Measurements from ENCODE around the gene ADGRG4. TPM values are rescaled to one million over a fixed set of nuclear protein-coding genes. Genes with fewer than 3 reads are reported as not detected.

ADGRG4 gene
- total and polyA plus RNA-seq, 3 donors from 2014 or later = 0.28 to 1.0 (median 0.50) TPM

DNA sequence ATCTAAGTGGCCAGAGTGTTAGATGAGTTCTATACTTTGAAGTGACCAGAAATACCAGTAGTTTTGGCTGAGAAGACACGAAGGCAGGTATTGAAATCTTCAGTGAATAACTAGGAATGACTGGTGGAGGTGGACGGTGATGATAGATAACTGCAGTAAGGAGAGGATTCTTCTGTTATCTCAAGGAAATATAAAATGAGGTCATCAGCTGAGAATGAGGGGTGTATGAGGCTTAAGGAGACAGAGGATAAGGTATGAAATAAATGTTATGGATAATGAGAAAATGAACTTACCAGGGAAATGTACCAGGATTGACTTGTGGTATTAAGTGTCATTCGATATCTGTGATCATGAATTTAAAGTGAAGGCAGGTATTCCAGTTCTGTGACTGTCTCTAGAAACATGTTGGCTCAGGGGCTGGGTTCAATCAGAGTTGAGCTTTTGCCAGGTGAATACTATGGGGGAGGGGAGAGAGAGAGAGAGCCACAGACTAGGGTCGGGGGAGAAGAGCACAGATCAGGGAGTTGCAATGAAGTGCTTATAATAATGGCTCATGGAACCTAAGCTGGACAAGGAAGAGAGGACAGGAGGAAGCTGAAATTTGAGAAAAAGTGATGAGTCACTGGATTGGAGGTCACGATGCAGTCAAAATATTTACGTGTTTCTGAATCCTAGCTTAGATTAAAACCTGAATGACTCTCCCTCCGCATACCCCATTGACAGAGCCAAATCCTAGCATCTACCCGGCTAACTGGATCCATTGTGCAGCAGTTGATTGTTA is 149.5 kb downstream of the ADGRG4 start:
- DNase-seq = no peak
- TF ChIP-seq, protein P1, sequence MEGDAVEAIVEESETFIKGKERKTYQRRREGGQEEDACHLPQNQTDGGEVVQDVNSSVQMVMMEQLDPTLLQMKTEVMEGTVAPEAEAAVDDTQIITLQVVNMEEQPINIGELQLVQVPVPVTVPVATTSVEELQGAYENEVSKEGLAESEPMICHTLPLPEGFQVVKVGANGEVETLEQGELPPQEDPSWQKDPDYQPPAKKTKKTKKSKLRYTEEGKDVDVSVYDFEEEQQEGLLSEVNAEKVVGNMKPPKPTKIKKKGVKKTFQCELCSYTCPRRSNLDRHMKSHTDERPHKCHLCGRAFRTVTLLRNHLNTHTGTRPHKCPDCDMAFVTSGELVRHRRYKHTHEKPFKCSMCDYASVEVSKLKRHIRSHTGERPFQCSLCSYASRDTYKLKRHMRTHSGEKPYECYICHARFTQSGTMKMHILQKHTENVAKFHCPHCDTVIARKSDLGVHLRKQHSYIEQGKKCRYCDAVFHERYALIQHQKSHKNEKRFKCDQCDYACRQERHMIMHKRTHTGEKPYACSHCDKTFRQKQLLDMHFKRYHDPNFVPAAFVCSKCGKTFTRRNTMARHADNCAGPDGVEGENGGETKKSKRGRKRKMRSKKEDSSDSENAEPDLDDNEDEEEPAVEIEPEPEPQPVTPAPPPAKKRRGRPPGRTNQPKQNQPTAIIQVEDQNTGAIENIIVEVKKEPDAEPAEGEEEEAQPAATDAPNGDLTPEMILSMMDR (IDR thresholded peaks at IDR 0.05) = no peak
- no peak for TF ChIP-seq POLR2A (IDR thresholded peaks at IDR 0.05)
- Histone ChIP-seq H3K27ac (no peak overlapping the region), H3K4me3 (no peak overlapping the region), H3K4me1 (no peaks in the 10 kb centered on the region), H3K9me3 (no peaks in the 10 kb centered on the region), H3K36me3 (ENCODE audit: low read depth, missing control alignments) (no peaks in the 10 kb centered on the region), H3K27me3 (no peaks in the 10 kb centered on the region)
- intact Hi-C loops (cut with DNase I; ENCODE audit: low total_unique reads) = no loop called here
- 47 to 66% methylated on average over 8 of the region's 8 CpGs for WGBS, 2 donors

DNA sequence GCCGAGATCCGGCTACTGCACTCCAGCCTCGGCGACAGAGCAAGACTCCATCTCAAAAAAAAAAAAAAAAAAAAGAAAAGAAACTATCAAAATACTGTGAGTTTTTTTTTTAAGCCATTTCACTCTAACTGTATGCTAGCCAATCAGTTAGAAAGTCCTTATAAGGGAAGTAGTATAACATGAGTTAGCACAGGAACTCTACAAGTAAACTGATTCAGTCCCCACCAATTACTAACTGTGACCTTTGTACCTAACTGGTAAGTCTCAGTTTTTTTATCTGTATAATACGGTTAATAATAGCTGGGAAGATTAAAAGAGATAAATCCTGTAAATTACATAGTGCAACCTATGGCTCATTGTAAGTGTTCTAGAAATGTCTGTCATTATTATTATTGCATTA is 151.9 kb downstream of the ADGRG4 start:
- H3K27me3 ChIP-seq = no peaks in the 10 kb centered on the region
- 72 to 82% methylated on average over 3 to 5 of the region's 5 CpGs for WGBS, 2 donors
- intact Hi-C loops (cut with DNase I; ENCODE audit: low total_unique reads) = no loop called here
- no peak overlapping the region for H3K27ac ChIP-seq
- no peaks in the 10 kb centered on the region for H3K9me3 ChIP-seq
- no peak for DNase-seq
- H3K36me3 ChIP-seq (ENCODE audit: low read depth, missing control alignments) = no peaks in the 10 kb centered on the region
- TF ChIP-seq POLR2A (IDR thresholded peaks at IDR 0.05) = no peak
- TF ChIP-seq, protein P1 (IDR thresholded peaks at IDR 0.05) = no peak
- H3K4me3 ChIP-seq = no peak overlapping the region
- no peaks in the 10 kb centered on the region for H3K4me1 ChIP-seq

DNA sequence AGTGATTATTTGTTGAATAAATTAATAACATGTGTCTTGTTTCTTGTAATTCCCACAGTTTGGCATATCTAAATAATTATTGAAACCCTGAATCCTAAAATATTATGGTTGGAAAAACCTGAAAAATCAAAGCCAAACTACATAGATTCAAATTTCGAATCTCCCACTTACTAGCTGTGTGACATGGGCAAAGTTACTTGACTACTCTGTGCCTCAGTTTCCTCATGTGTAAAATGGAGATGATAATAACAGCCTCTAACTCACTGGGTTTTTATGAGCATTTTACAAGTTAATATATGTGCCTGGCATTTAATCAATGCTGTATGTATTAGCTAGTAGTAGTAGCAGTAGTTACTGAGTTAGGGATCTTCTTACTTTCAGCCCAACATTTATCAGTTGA is 152.4 kb downstream of the ADGRG4 start:
- 81 to 92% methylated on average over 1 of the region's 1 CpG for WGBS, 2 donors
- Histone ChIP-seq H3K36me3 (ENCODE audit: low read depth, missing control alignments) (no peaks in the 10 kb centered on the region), H3K4me1 (no peaks in the 10 kb centered on the region), H3K9me3 (no peaks in the 10 kb centered on the region), H3K27ac (no peak overlapping the region), H3K27me3 (no peaks in the 10 kb centered on the region), H3K4me3 (no peak overlapping the region)
- intact Hi-C loops (cut with DNase I; ENCODE audit: low total_unique reads) = no loop called here
- TF ChIP-seq, protein P1 (IDR thresholded peaks at IDR 0.05) = no peak
- TF ChIP-seq POLR2A (IDR thresholded peaks at IDR 0.05) = no peak
- no peak for DNase-seq

DNA sequence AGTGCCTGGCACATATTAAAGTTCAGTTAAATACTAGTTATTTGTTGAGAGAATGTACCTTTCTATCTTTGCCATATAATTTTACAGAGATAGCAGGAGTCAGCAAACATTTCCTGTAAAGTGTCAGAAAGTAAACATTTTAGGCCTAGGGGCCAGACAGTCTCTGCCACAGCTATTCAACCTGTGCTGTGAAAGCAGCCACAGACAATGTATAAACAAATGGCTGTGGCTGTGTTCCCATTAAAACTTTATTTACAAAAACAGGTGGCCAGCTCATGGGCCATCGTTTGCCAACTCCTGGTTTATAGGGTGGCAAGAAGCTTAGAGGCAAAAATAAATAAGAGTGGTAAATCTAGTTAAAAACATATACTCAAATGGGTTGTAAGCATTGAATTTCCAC is 153.0 kb downstream of the ADGRG4 start:
- H3K36me3 ChIP-seq (ENCODE audit: low read depth, missing control alignments) = no peaks in the 10 kb centered on the region
- 58 to 86% methylated on average over 1 of the region's 1 CpG for WGBS, 2 donors
- no peaks in the 10 kb centered on the region for H3K9me3 ChIP-seq
- no peaks in the 10 kb centered on the region for H3K27me3 ChIP-seq
- no peak for DNase-seq
- no peak overlapping the region for H3K4me3 ChIP-seq
- H3K27ac ChIP-seq = no peak overlapping the region
- no peaks in the 10 kb centered on the region for H3K4me1 ChIP-seq
- intact Hi-C loops (cut with DNase I; ENCODE audit: low total_unique reads) = no loop called here
- TF ChIP-seq POLR2A (IDR thresholded peaks at IDR 0.05) = no peak
- TF ChIP-seq, protein P1 (IDR thresholded peaks at IDR 0.05) = no peak

DNA sequence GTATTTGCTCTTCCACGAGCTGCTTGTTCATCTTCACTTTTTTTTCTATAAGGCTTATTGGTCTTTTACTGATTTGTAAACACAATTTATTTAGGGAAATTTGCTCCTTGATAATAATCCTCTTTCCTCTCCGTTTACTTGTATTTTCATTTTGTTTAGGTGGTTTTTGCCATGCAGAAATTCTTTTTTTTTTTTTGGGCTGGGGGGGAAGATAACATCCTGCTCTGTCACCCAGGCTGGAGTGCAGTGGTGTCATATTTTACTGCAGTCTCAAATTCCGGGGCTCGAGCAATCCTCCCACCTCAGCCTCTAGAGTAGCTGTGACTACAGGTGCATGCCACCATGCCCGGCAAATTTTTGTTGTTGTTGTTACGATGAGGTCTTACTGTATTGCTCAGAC is 155.4 kb downstream of the ADGRG4 start:
- WGBS, 2 donors = 79 to 88% methylated on average over 4 to 6 of the region's 6 CpGs
- TF ChIP-seq POLR2A (IDR thresholded peaks at IDR 0.05) = no peak
- TF ChIP-seq, protein P1 (IDR thresholded peaks at IDR 0.05) = no peak
- Histone ChIP-seq H3K4me1 (no peaks in the 10 kb centered on the region), H3K27ac (no peak overlapping the region), H3K9me3 (no peaks in the 10 kb centered on the region), H3K27me3 (no peaks in the 10 kb centered on the region), H3K36me3 (ENCODE audit: low read depth, missing control alignments) (no peaks in the 10 kb centered on the region), H3K4me3 (no peak overlapping the region)
- intact Hi-C loops (cut with DNase I; ENCODE audit: low total_unique reads) = no loop called here
- no peak for DNase-seq

All from testis (tissue), 3 donors.